ENCODE results near the gene PPM1E.

DNA sequence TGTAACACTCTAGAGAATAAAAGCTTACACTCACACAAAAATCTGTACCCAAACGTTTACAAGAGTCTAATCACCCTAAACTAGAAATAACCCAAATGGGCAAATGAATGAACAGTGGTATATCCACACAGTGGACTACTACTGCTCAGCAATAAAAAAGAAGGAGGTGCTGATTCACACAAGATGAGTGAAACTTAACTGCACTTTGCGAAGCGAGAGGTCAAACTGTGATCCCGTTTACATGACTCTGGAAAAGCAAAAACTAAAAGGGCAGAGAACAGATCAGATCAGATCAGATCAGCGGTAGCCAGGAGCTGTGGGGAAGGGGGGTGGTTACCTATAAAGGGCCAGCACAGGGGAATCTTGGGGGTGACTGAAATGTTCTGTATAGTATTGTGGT lies 237.7 kb downstream of the PPM1E start:
- no peak for TF ChIP-seq POLR2A (IDR thresholded peaks at IDR 0.05; ENCODE audit: low read depth)
- no peak for TF ChIP-seq EP300 (IDR thresholded peaks at IDR 0.05)
- TF ChIP-seq, protein P1, sequence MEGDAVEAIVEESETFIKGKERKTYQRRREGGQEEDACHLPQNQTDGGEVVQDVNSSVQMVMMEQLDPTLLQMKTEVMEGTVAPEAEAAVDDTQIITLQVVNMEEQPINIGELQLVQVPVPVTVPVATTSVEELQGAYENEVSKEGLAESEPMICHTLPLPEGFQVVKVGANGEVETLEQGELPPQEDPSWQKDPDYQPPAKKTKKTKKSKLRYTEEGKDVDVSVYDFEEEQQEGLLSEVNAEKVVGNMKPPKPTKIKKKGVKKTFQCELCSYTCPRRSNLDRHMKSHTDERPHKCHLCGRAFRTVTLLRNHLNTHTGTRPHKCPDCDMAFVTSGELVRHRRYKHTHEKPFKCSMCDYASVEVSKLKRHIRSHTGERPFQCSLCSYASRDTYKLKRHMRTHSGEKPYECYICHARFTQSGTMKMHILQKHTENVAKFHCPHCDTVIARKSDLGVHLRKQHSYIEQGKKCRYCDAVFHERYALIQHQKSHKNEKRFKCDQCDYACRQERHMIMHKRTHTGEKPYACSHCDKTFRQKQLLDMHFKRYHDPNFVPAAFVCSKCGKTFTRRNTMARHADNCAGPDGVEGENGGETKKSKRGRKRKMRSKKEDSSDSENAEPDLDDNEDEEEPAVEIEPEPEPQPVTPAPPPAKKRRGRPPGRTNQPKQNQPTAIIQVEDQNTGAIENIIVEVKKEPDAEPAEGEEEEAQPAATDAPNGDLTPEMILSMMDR (IDR thresholded peaks at IDR 0.05), result no peak

Measured in esophagus muscularis mucosa (tissue), 4 donors.